HL-60 (cell line): Measurements from ENCODE around the gene SORBS2.

ENCODE experiments used
- DNase-seq, 2 experiments: peaks; one replicate each; pipeline ENCODE4 v3.0.0-alpha.2; 2010 to 2020; ENCODE audit warnings: low read depth in 1 of 2, low spot score in 1 of 2
- H3K27ac ChIP-seq: fragments of 250-450 bp; sonication (Bioruptor Pico); replicated peaks from 2 replicates; pipeline ENCODE4 v1.5.1; 2020; ENCODE audit warnings: mild to moderate bottlenecking, moderate library complexity
- H3K27me3 ChIP-seq: fragments of 250-450 bp; sonication (Bioruptor Pico); 2 replicates; pipeline ENCODE4 v1.5.1; 2021; ENCODE audit warnings: mild to moderate bottlenecking, moderate library complexity; ENCODE audit not compliant: insufficient read depth, poor library complexity, severe bottlenecking
- H3K4me3 ChIP-seq: replicated peaks from 2 replicates; pipeline ENCODE4 v1.5.1; 2011; ENCODE audit warnings: mild to moderate bottlenecking, control low read depth, low read length; ENCODE audit not compliant: insufficient read depth
- CTCF ChIP-seq: IDR thresholded peaks from one replicate; pipeline ENCODE4 v1.5.1; 2011; ENCODE audit warnings: low read length, control low read depth, inconsistent platforms; ENCODE audit not compliant: insufficient read depth
- GABPA ChIP-seq: IDR thresholded peaks from 2 replicates; pipeline ENCODE4 v1.6.1; 2012; ENCODE audit warnings: low read depth
- POLR2AphosphoS5 ChIP-seq: IDR thresholded peaks from 2 replicates; pipeline ENCODE4 v1.6.1; 2012; ENCODE audit warnings: low read depth
- REST ChIP-seq: IDR thresholded peaks from 2 replicates; pipeline ENCODE4 v1.6.1; 2012; ENCODE audit warnings: low read depth; ENCODE audit not compliant: insufficient replicate concordance
- SPI1 ChIP-seq: IDR thresholded peaks from 2 replicates; pipeline ENCODE4 v1.6.1; 2012; ENCODE audit warnings: low read depth, mild to moderate bottlenecking, borderline replicate concordance

The SORBS2 gene

GRCh38 chr4:185761352-185762235 is 50.4 kb downstream of the SORBS2 start:
- Histone ChIP-seq H3K27ac (no peak overlapping the region), H3K4me3 (no peak overlapping the region), H3K27me3 (no peaks in the 10 kb centered on the region)
- DNase-seq: no peak
- TF ChIP-seq REST (no peak), CTCF (no peak), GABPA (no peak), SPI1 (no peak), POLR2AphosphoS5 (no peak)

- no peak overlapping the region for H3K27ac ChIP-seq
- H3K27me3 ChIP-seq: no peaks in the 10 kb centered on the region
- no peak for DNase-seq
- TF ChIP-seq GABPA: no peak
- no peak overlapping the region for H3K4me3 ChIP-seq
Measured at GRCh38 chr4:185758807-185759206, 53.2 kb downstream of the SORBS2 start.

- no peak overlapping the region for H3K4me3 ChIP-seq
- DNase-seq: no peak
- H3K27me3 ChIP-seq: no peaks in the 10 kb centered on the region
- no peak overlapping the region for H3K27ac ChIP-seq
- TF ChIP-seq SPI1: no peak
- TF ChIP-seq GABPA: no peak
- TF ChIP-seq REST: no peak
- no peak for TF ChIP-seq CTCF
- no peak for TF ChIP-seq POLR2AphosphoS5
Measured at GRCh38 chr4:185755451-185755850, 56.5 kb downstream of the SORBS2 start.

- no peak for DNase-seq
- Histone ChIP-seq H3K4me3 (no peak overlapping the region), H3K27ac (no peak overlapping the region), H3K27me3 (no peaks in the 10 kb centered on the region)
- TF ChIP-seq REST: no peak
- TF ChIP-seq CTCF: no peak
- no peak for TF ChIP-seq GABPA
- TF ChIP-seq SPI1: no peak
- no peak for TF ChIP-seq POLR2AphosphoS5
Measured at GRCh38 chr4:185754961-185755360, 57.0 kb downstream of the SORBS2 start.
